T-helper 22 cell (primary cell): ENCODE data around the gene SPEF1.

Experiments used
- DNase-seq: peaks from one replicate; pipeline ENCODE4 v3.0.0-alpha.2; 2020; ENCODE audit warnings: low read depth

SPEF1 gene

GRCh38 chr20:3766422-3767109 is 14.7 kb downstream of the SPEF1 start:
- DNase-seq = no peak

GRCh38 chr20:3765171-3765882 is 15.9 kb downstream of the SPEF1 start:
- DNase-seq = no peak

- DNase-seq = no peak
Observed at GRCh38 chr20:3764659-3765058, 16.6 kb downstream of the SPEF1 start.

GRCh38 chr20:3763671-3764601 is 17.3 kb downstream of the SPEF1 start:
- DNase-seq = no peak

GRCh38 chr20:3760655-3761348 is 20.4 kb downstream of the SPEF1 start:
- DNase-seq = no peak

GRCh38 chr20:3759884-3760283 is 21.4 kb downstream of the SPEF1 start:
- DNase-seq = no peak

GRCh38 chr20:3759316-3759823 is 21.9 kb downstream of the SPEF1 start:
- no peak for DNase-seq

- no peak for DNase-seq
Observed at GRCh38 chr20:3758566-3758965, 22.7 kb downstream of the SPEF1 start.

- no peak for DNase-seq
Observed at GRCh38 chr20:3757268-3757667, 24.0 kb downstream of the SPEF1 start.

GRCh38 chr20:3755814-3756480 is 25.3 kb downstream of the SPEF1 start:
- no peak for DNase-seq

- DNase-seq = no peak
Observed at GRCh38 chr20:3755269-3755668, 26.0 kb downstream of the SPEF1 start.

GRCh38 chr20:3754276-3754630 is 27.0 kb downstream of the SPEF1 start:
- no peak for DNase-seq

GRCh38 chr20:3753501-3754275 is 27.6 kb downstream of the SPEF1 start:
- no peak for DNase-seq

GRCh38 chr20:3753098-3753497 is 28.1 kb downstream of the SPEF1 start:
- DNase-seq = peak; percentile 27

- no peak for DNase-seq
Observed at GRCh38 chr20:3752386-3752759, 28.9 kb downstream of the SPEF1 start.

- peak; percentile 34 for DNase-seq
Observed at GRCh38 chr20:3751675-3752385, 29.4 kb downstream of the SPEF1 start.

GRCh38 chr20:3751305-3751674 is 30.0 kb downstream of the SPEF1 start:
- DNase-seq = no peak

- DNase-seq = no peak
Observed at GRCh38 chr20:3749689-3750531, 31.3 kb downstream of the SPEF1 start.

- DNase-seq = no peak
Observed at GRCh38 chr20:3749087-3749688, 32.1 kb downstream of the SPEF1 start.
